ENCODE results near the gene PARVB. TPM values are rescaled to one million over a fixed set of nuclear protein-coding genes. Genes with fewer than 3 reads are reported as not detected.

PARVB gene
- total and polyA plus RNA-seq, 9 of the 15 experiments (the other 6 are each of a cell fraction or from before 2014, with no cell fraction given): 1.1 to 59.2 (median 29.2) TPM

- no TSS peak for BruUV-seq (replicated peaks)
- Histone ChIP-seq H3K9me1 (ENCODE audit: control insufficient read depth, insufficient read depth, low read length) (no peaks in the 10 kb centered on the region), H3K27ac (ENCODE audit: extremely low read depth, low read depth, low read length) (no peak overlapping the region), H3K36me3 (ENCODE audit: control insufficient read depth, insufficient read depth, low read length) (no peaks in the 10 kb centered on the region), H3K27me3 (ENCODE audit: control insufficient read depth in 2 of 2, insufficient read depth in 2 of 2, low read length in 2 of 2) (no peaks in the 10 kb centered on the region), H3K4me3 (no peak overlapping the region), H3K4me1 (replicated peaks in 1 of 2; ENCODE audit: control insufficient read depth in 2 of 2, insufficient read depth in 2 of 2, low read length in 2 of 2) (no peaks in the 10 kb centered on the region), H3K9me3 (replicated peaks; ENCODE audit: control insufficient read depth, insufficient read depth, low read depth, low read length) (no peaks in the 10 kb centered on the region), H4K20me1 (replicated peaks; ENCODE audit: control insufficient read depth, insufficient read depth, low read length) (no peaks in the 10 kb centered on the region), H3K79me2 (ENCODE audit: control insufficient read depth, insufficient read depth, low read length) (no peaks in the 10 kb centered on the region), H3K9ac (ENCODE audit: insufficient read depth in 1 of 2, low read depth in 2 of 2, low read length in 2 of 2) (no peak overlapping the region), H3K4me2 (ENCODE audit: insufficient read depth, low read length) (no peak overlapping the region), H2AFZ (ENCODE audit: low read depth, low read length) (no peak overlapping the region)
- ChIA-PET POLR2A (interaction anchor here (1.2 kb wide), 1 partner anchor 11 kb away, joined by 3 read pairs; no protein-coding TSS in a partner anchor), CTCF (ENCODE audit: low intra/inter-chr PET ratio) (no interaction called here)
- no peak for FAIRE-seq
- 91% methylated on average over 11 of the region's 23 CpGs for WGBS (ENCODE audit: insufficient coverage, low coverage, missing lambda C conversion rate)
- no peak for DNase-seq (ENCODE audit: extremely low read depth in 1 of 4, low spot score in 3 of 4)
- ATAC-seq: no peak
- intact Hi-C loops (cut with micrococcal nuclease): no loop called here
- in situ Hi-C loops (cut with MboI): no loop called here
- TF ChIP-seq TEAD1 (CRISPR knock-in tag; IDR thresholded peaks at IDR 0.05) (no peak), ZNF280B (CRISPR knock-in tag; IDR thresholded peaks at IDR 0.05) (no peak), ELF4 (CRISPR knock-in tag; IDR thresholded peaks at IDR 0.05) (no peak), ZFP1 (CRISPR knock-in tag; IDR thresholded peaks at IDR 0.05) (no peak), ATF4 (CRISPR knock-in tag; IDR thresholded peaks at IDR 0.05) (no peak), MEIS2 (IDR thresholded peaks at IDR 0.05; ENCODE audit: partially characterized antibody) (no peak), SMAD3 (CRISPR knock-in tag; conservative IDR thresholded peaks at IDR 0.05) (no peak), KDM4B (IDR thresholded peaks at IDR 0.05; ENCODE audit: borderline replicate concordance in 2 of 2, low read depth in 1 of 2) (no peak), ILK (tag; IDR thresholded peaks at IDR 0.05; ENCODE audit: borderline replicate concordance, low read depth) (no peak), ZFP30 (CRISPR knock-in tag; IDR thresholded peaks at IDR 0.05; ENCODE audit: borderline replicate concordance) (no peak), E2F5 (CRISPR knock-in tag; IDR thresholded peaks at IDR 0.05) (no peak), ZSCAN29 (IDR thresholded peaks at IDR 0.05) (no peak), NFATC3 (IDR thresholded peaks at IDR 0.05) (no peak), PCBP2 (IDR thresholded peaks at IDR 0.05; ENCODE audit: low read depth, low read length, poor library complexity, severe bottlenecking) (no peak), NONO (IDR thresholded peaks at IDR 0.05; ENCODE audit: low read depth in 2 of 2, low read length in 1 of 2) (no peak), FUS (optimal IDR thresholded peaks at IDR 0.05; ENCODE audit: low read depth, low read length) (no peak)
- TF ChIP-seq, protein P1, sequence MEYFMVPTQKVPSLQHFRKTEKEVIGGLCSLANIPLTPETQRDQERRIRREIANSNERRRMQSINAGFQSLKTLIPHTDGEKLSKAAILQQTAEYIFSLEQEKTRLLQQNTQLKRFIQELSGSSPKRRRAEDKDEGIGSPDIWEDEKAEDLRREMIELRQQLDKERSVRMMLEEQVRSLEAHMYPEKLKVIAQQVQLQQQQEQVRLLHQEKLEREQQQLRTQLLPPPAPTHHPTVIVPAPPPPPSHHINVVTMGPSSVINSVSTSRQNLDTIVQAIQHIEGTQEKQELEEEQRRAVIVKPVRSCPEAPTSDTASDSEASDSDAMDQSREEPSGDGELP (CRISPR knock-in tag; IDR thresholded peaks at IDR 0.05; ENCODE audit: borderline replicate concordance): no peak
These were observed 73.3 kb downstream of the PARVB start for GRCh38 chr22:44097263-44098020.
